Measurements from ENCODE around the gene NRXN3. TPM values are rescaled to one million over a fixed set of nuclear protein-coding genes. Genes with fewer than 3 reads are reported as not detected.

The NRXN3 gene
- total RNA-seq, 1 experiment from 2014 or later, result not detected

DNA sequence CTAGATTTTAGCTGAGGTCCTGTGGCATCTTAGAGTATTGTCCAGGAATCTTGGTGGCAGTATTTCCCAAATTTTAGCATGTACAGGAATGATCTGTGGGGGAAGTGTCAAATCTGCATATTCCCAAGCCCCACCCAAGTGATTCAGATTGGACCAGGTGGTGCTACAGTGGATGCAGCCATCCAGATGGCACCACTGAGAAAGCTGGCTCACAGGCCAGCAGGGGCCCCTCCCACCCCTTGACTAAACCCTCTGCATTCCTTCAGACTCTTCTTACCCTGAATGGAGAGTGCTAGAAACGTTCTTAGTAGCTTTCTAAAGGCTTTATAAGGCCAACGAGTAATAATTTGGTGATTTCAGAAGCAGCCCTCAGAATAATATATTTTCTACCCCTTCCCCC is 255.2 kb downstream of the NRXN3 start:
- no peak overlapping the region for H3K4me3 ChIP-seq (ENCODE audit: low read depth in 2 of 2, low read length in 2 of 2)
- no peaks in the 10 kb centered on the region for H3K27me3 ChIP-seq (ENCODE audit: control insufficient read depth, insufficient read depth, low read length)
- ATAC-seq, result no peak
- in situ Hi-C loops (cut with HindIII; ENCODE audit: low pct_unique_long_range_greater_than_20kb, low sequenced_read_pairs) (no loop called here), intact Hi-C loops (cut with micrococcal nuclease; ENCODE audit: unreplicated experiment) (no loop called here)
- BruUV-seq (replicated peaks), result no TSS peak
- no peaks in the 10 kb centered on the region for H3K36me3 ChIP-seq (ENCODE audit: control insufficient read depth, insufficient read depth, low read length)
- H3K4me1 ChIP-seq (ENCODE audit: control insufficient read depth, insufficient read depth, low read length), result no peaks in the 10 kb centered on the region
- ChIA-PET POLR2A (no interaction called here), CTCF (no interaction called here)
- DNase-seq (ENCODE audit: low read depth, low spot score), result no peak
- no peak overlapping the region for H3K27ac ChIP-seq (ENCODE audit: low read length)
- TF ChIP-seq POLR2AphosphoS5 (IDR thresholded peaks at IDR 0.05; ENCODE audit: low read depth, low read length) (no peak), TCF7L2 (IDR thresholded peaks at IDR 0.05; ENCODE audit: low read depth, low read length) (no peak), SIN3A (IDR thresholded peaks at IDR 0.05; ENCODE audit: borderline replicate concordance, insufficient read depth, low read depth, low read length) (no peak)
- TF ChIP-seq, protein P1, sequence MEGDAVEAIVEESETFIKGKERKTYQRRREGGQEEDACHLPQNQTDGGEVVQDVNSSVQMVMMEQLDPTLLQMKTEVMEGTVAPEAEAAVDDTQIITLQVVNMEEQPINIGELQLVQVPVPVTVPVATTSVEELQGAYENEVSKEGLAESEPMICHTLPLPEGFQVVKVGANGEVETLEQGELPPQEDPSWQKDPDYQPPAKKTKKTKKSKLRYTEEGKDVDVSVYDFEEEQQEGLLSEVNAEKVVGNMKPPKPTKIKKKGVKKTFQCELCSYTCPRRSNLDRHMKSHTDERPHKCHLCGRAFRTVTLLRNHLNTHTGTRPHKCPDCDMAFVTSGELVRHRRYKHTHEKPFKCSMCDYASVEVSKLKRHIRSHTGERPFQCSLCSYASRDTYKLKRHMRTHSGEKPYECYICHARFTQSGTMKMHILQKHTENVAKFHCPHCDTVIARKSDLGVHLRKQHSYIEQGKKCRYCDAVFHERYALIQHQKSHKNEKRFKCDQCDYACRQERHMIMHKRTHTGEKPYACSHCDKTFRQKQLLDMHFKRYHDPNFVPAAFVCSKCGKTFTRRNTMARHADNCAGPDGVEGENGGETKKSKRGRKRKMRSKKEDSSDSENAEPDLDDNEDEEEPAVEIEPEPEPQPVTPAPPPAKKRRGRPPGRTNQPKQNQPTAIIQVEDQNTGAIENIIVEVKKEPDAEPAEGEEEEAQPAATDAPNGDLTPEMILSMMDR (IDR thresholded peaks at IDR 0.05), result no peak
- TF ChIP-seq, protein P2, sequence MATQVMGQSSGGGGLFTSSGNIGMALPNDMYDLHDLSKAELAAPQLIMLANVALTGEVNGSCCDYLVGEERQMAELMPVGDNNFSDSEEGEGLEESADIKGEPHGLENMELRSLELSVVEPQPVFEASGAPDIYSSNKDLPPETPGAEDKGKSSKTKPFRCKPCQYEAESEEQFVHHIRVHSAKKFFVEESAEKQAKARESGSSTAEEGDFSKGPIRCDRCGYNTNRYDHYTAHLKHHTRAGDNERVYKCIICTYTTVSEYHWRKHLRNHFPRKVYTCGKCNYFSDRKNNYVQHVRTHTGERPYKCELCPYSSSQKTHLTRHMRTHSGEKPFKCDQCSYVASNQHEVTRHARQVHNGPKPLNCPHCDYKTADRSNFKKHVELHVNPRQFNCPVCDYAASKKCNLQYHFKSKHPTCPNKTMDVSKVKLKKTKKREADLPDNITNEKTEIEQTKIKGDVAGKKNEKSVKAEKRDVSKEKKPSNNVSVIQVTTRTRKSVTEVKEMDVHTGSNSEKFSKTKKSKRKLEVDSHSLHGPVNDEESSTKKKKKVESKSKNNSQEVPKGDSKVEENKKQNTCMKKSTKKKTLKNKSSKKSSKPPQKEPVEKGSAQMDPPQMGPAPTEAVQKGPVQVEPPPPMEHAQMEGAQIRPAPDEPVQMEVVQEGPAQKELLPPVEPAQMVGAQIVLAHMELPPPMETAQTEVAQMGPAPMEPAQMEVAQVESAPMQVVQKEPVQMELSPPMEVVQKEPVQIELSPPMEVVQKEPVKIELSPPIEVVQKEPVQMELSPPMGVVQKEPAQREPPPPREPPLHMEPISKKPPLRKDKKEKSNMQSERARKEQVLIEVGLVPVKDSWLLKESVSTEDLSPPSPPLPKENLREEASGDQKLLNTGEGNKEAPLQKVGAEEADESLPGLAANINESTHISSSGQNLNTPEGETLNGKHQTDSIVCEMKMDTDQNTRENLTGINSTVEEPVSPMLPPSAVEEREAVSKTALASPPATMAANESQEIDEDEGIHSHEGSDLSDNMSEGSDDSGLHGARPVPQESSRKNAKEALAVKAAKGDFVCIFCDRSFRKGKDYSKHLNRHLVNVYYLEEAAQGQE (IDR thresholded peaks at IDR 0.05; ENCODE audit: insufficient read depth in 1 of 2, low read depth in 2 of 2, low read length in 1 of 2), result no peak
- H3K9me3 ChIP-seq (ENCODE audit: control insufficient read depth, insufficient read depth, low read depth, low read length), result no peaks in the 10 kb centered on the region

DNA sequence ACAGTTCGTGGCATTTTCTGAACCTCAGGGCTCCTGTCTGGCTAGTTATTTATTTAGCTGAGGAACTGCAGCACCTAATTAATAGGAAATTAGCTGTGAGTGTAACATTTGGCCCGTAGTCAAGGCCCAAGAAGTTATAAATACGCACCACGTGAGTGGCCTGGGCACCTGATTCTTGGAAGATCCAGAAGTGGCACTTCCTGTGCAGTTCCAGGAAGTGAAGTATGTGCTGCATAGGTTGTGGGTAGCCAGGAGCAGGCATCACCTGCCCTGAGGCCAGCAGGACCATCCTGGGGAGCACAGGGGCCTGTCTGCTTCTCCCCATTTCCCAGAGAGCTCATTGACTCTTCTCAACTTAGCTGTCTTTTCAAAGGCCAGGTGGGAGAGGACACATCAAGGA is 255.6 kb downstream of the NRXN3 start:
- Histone ChIP-seq H3K4me1 (ENCODE audit: control insufficient read depth, insufficient read depth, low read length) (no peaks in the 10 kb centered on the region), H3K36me3 (ENCODE audit: control insufficient read depth, insufficient read depth, low read length) (no peaks in the 10 kb centered on the region), H3K9me3 (ENCODE audit: control insufficient read depth, insufficient read depth, low read depth, low read length) (no peaks in the 10 kb centered on the region), H3K27ac (ENCODE audit: low read length) (no peak overlapping the region), H3K4me3 (ENCODE audit: low read depth in 2 of 2, low read length in 2 of 2) (no peak overlapping the region), H3K27me3 (ENCODE audit: control insufficient read depth, insufficient read depth, low read length) (no peaks in the 10 kb centered on the region)
- in situ Hi-C loops (cut with HindIII; ENCODE audit: low pct_unique_long_range_greater_than_20kb, low sequenced_read_pairs) (no loop called here), intact Hi-C loops (cut with micrococcal nuclease; ENCODE audit: unreplicated experiment) (no loop called here)
- DNase-seq (ENCODE audit: low read depth, low spot score) (no peak), ATAC-seq (no peak)
- ChIA-PET CTCF (no interaction called here), POLR2A (no interaction called here)
- no TSS peak for BruUV-seq (replicated peaks)
- no peak for TF ChIP-seq SIN3A (IDR thresholded peaks at IDR 0.05; ENCODE audit: borderline replicate concordance, insufficient read depth, low read depth, low read length)
- TF ChIP-seq, protein P1 (IDR thresholded peaks at IDR 0.05), result no peak
- TF ChIP-seq, protein P2 (IDR thresholded peaks at IDR 0.05; ENCODE audit: insufficient read depth in 1 of 2, low read depth in 2 of 2, low read length in 1 of 2), result no peak
- no peak for TF ChIP-seq POLR2AphosphoS5 (IDR thresholded peaks at IDR 0.05; ENCODE audit: low read depth, low read length)
- no peak for TF ChIP-seq TCF7L2 (IDR thresholded peaks at IDR 0.05; ENCODE audit: low read depth, low read length)

Data from Panc1 (cell line).